HEK293 (cell line): ENCODE measurements around the gene CHD5.

Experiments
- CTCF ChIA-PET: fragments of 350-600 bp; formaldehyde crosslinking; extraction: SDS; loops from one replicate; lab custom pipeline; 2021; ENCODE audit warnings: antibody characterized with exemption; lab: Yijun Ruan, JAX
- POLR2A ChIA-PET: fragments of 300-600 bp; formaldehyde crosslinking; extraction: SDS; loops from one replicate; lab custom pipeline; 2020; ENCODE audit warnings: antibody characterized with exemption, inconsistent platforms; lab: Yijun Ruan, JAX
- H3K27ac ChIP-seq: fragments of 200-500 bp; sonication (Bioruptor generic); 2 replicates; pipeline ENCODE4 v1.5.1; 2014; ENCODE audit warnings: low read depth, low read length, control low read depth, inconsistent platforms; ENCODE audit errors: extremely low read depth
- H3K36me3 ChIP-seq, 2 experiments: fragments of 200-500 bp in 1 of 2; sonication (Bioruptor generic) in 1 of 2; 1 replicate in 1 of 2; 2 replicates in 1 of 2; pipeline ENCODE4 v1.5.1; 2014 to 2017; ENCODE audit warnings: inconsistent platforms in 2 of 2, low read length in 2 of 2; ENCODE audit not compliant: control insufficient read depth in 2 of 2, insufficient read depth in 1 of 2
- H3K4me1 ChIP-seq: fragments of 200-500 bp; sonication (Bioruptor generic); 2 replicates; pipeline ENCODE4 v1.5.1; 2014; ENCODE audit warnings: mild to moderate bottlenecking, low read length, inconsistent platforms; ENCODE audit not compliant: control insufficient read depth, insufficient read depth
- H3K4me3 ChIP-seq: 2 replicates; pipeline ENCODE4 v1.5.1; 2011; ENCODE audit warnings: low read depth, mild to moderate bottlenecking, control low read depth, low read length, moderate library complexity
- H3K9me3 ChIP-seq: fragments of 200-500 bp; sonication (Bioruptor generic); 2 replicates; pipeline ENCODE4 v1.5.1; 2014; ENCODE audit warnings: low read depth, low read length, inconsistent platforms; ENCODE audit not compliant: control insufficient read depth, insufficient read depth
- BCL11A ChIP-seq: fragments of 450-650 bp; formaldehyde crosslinking; IDR thresholded peaks from 2 replicates; pipeline ENCODE4 v1.5.1; 2016; ENCODE audit warnings: low read depth, missing biosample characterization, missing genetic modification characterization
- GLI4 ChIP-seq: fragments of 450-650 bp; formaldehyde crosslinking; IDR thresholded peaks from 2 replicates; pipeline ENCODE4 v1.5.1; 2016; ENCODE audit warnings: missing biosample characterization, missing genetic modification characterization
- MYNN ChIP-seq: fragments of 450-650 bp; formaldehyde crosslinking; IDR thresholded peaks from 2 replicates; pipeline ENCODE4 v1.5.1; 2016; ENCODE audit warnings: missing biosample characterization, missing genetic modification characterization, borderline replicate concordance
- PRDM6 ChIP-seq: fragments of 450-650 bp; formaldehyde crosslinking; IDR thresholded peaks from 2 replicates; pipeline ENCODE4 v1.5.1; 2017; ENCODE audit warnings: missing biosample characterization, missing genetic modification characterization
- SALL2 ChIP-seq: fragments of 450-650 bp; formaldehyde crosslinking; IDR thresholded peaks from 2 replicates; pipeline ENCODE4 v1.5.0; 2017; ENCODE audit warnings: missing biosample characterization, mild to moderate bottlenecking, missing genetic modification characterization, borderline replicate concordance
- YY1 ChIP-seq: fragments of 450-650 bp; formaldehyde crosslinking; IDR thresholded peaks from 2 replicates; pipeline ENCODE4 v1.5.1; 2018; ENCODE audit warnings: missing biosample characterization, missing genetic modification characterization
- ZFHX2 ChIP-seq: fragments of 450-650 bp; formaldehyde crosslinking; conservative IDR thresholded peaks from 2 replicates; pipeline ENCODE4 v1.5.1; 2016; ENCODE audit warnings: missing biosample characterization, missing genetic modification characterization
- ZIC2 ChIP-seq: fragments of 450-650 bp; formaldehyde crosslinking; IDR thresholded peaks from 2 replicates; pipeline ENCODE4 v1.5.1; 2016; ENCODE audit warnings: missing biosample characterization, missing genetic modification characterization
- ZNF239 ChIP-seq: fragments of 450-650 bp; formaldehyde crosslinking; IDR thresholded peaks from 2 replicates; pipeline ENCODE4 v1.5.1; 2016; ENCODE audit warnings: missing biosample characterization, missing genetic modification characterization
- ZNF416 ChIP-seq: fragments of 450-650 bp; formaldehyde crosslinking; IDR thresholded peaks from 2 replicates; pipeline ENCODE4 v1.5.1; 2016; ENCODE audit warnings: missing biosample characterization, missing genetic modification characterization
- ZNF560 ChIP-seq: fragments of 450-650 bp; formaldehyde crosslinking; IDR thresholded peaks from 2 replicates; pipeline ENCODE4 v1.5.1; 2017; ENCODE audit warnings: missing biosample characterization, missing genetic modification characterization, borderline replicate concordance
- ZNF785 ChIP-seq: fragments of 450-650 bp; formaldehyde crosslinking; IDR thresholded peaks from 2 replicates; pipeline ENCODE4 v1.5.1; 2016; ENCODE audit warnings: missing biosample characterization, missing genetic modification characterization
- ZNF791 ChIP-seq: fragments of 450-650 bp; formaldehyde crosslinking; IDR thresholded peaks from 2 replicates; pipeline ENCODE4 v1.5.1; 2016; ENCODE audit warnings: missing biosample characterization, missing genetic modification characterization
- ZNF792 ChIP-seq: fragments of 450-650 bp; formaldehyde crosslinking; IDR thresholded peaks from 2 replicates; pipeline ENCODE4 v1.5.1; 2016; ENCODE audit warnings: missing biosample characterization, missing genetic modification characterization
- TF ChIP-seq, protein P1 (sequence below): fragments of 450-650 bp; formaldehyde crosslinking; IDR thresholded peaks from 2 replicates; pipeline ENCODE4 v1.5.0; 2017; ENCODE audit warnings: missing biosample characterization, missing genetic modification characterization, borderline replicate concordance
- TF ChIP-seq, protein P2 (sequence below): fragments of 450-650 bp; formaldehyde crosslinking; IDR thresholded peaks from 2 replicates; pipeline ENCODE4 v1.5.1; 2016; ENCODE audit warnings: missing biosample characterization, missing genetic modification characterization
- TF ChIP-seq, protein P3 (sequence below): fragments of 450-650 bp; formaldehyde crosslinking; IDR thresholded peaks from 2 replicates; pipeline ENCODE4 v1.5.1; 2016; ENCODE audit warnings: missing biosample characterization, missing genetic modification characterization, borderline replicate concordance

The CHD5 gene

DNA sequence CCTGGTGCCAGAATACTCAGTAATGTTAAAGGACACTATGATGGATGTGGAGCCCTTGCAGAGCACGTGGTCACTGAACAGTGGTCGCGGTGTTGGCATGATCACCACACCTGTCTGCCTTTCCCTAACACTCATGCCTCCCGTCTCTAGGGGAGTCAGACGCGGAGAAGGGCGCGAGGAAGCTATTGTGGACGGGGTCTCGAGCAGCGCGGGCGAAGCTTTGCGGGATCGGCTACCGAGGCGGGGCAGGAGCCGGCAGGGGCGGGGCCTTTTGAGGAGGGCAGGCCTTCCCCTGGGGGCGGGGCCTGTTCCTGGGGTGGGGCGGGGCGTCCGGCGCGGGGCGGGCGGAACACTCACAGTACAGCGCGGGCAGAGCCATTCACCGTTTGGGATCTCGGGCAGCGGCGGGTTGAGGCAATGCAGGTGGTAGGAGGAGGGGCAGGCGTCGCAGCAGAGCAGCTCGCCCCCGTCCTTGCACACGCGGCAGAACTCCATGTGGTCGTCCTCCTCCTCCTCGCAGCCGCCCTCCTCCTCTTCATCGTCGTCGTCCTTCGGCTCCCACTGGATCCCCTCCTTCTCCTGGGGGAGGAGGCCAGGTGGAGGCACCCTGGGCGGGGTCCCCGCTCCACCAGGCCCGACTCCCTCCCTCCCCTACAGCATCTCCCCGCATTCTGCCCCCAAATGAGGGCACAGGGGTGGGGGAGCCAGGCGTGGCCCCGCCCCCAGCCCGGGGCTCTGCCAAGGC, 31.5 kb downstream of the CHD5 start (continued):
- TF ChIP-seq ZNF791 (tag by site-specific recombination) (no peak), ZNF416 (tag by site-specific recombination) (no peak), GLI4 (tag by site-specific recombination) (no peak), MYNN (tag by site-specific recombination) (no peak), ZNF239 (no peak), ZNF785 (tag by site-specific recombination) (no peak), PRDM6 (tag by site-specific recombination) (no peak), SALL2 (tag by site-specific recombination) (no peak), BCL11A (tag by site-specific recombination) (no peak), YY1 (no peak)
- TF ChIP-seq, protein P1, sequence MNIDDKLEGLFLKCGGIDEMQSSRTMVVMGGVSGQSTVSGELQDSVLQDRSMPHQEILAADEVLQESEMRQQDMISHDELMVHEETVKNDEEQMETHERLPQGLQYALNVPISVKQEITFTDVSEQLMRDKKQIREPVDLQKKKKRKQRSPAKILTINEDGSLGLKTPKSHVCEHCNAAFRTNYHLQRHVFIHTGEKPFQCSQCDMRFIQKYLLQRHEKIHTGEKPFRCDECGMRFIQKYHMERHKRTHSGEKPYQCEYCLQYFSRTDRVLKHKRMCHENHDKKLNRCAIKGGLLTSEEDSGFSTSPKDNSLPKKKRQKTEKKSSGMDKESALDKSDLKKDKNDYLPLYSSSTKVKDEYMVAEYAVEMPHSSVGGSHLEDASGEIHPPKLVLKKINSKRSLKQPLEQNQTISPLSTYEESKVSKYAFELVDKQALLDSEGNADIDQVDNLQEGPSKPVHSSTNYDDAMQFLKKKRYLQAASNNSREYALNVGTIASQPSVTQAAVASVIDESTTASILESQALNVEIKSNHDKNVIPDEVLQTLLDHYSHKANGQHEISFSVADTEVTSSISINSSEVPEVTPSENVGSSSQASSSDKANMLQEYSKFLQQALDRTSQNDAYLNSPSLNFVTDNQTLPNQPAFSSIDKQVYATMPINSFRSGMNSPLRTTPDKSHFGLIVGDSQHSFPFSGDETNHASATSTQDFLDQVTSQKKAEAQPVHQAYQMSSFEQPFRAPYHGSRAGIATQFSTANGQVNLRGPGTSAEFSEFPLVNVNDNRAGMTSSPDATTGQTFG (tag by site-specific recombination): no peak

DNA sequence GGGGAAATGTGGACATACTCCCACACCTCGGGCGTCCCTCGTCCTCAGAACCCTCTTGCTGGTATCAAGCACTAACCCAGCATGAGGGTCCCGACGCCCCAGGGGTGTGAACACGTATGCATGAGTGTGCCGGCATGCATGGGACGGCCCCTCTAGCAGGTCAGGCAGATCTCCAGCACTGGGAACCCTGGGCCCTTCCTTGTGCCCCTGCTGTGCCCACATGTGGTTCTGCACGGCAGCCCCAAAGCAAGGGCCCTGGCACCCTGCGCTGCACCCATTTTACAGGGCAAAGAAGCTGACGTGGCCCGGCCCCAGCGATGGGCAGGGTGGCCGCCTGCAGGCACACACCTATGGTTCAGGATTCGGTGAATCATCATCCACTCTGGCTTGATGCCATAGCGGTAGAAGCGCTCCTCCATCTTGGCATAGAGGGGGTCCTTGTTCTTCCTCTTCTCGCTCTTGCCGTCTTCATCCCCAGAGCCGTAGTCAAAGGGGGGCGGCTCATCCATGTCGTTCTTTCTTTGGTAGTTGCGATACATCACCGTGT, 34.2 kb downstream of the CHD5 start:
- no peaks in the 10 kb centered on the region for H3K36me3 ChIP-seq
- TF ChIP-seq, protein P2, sequence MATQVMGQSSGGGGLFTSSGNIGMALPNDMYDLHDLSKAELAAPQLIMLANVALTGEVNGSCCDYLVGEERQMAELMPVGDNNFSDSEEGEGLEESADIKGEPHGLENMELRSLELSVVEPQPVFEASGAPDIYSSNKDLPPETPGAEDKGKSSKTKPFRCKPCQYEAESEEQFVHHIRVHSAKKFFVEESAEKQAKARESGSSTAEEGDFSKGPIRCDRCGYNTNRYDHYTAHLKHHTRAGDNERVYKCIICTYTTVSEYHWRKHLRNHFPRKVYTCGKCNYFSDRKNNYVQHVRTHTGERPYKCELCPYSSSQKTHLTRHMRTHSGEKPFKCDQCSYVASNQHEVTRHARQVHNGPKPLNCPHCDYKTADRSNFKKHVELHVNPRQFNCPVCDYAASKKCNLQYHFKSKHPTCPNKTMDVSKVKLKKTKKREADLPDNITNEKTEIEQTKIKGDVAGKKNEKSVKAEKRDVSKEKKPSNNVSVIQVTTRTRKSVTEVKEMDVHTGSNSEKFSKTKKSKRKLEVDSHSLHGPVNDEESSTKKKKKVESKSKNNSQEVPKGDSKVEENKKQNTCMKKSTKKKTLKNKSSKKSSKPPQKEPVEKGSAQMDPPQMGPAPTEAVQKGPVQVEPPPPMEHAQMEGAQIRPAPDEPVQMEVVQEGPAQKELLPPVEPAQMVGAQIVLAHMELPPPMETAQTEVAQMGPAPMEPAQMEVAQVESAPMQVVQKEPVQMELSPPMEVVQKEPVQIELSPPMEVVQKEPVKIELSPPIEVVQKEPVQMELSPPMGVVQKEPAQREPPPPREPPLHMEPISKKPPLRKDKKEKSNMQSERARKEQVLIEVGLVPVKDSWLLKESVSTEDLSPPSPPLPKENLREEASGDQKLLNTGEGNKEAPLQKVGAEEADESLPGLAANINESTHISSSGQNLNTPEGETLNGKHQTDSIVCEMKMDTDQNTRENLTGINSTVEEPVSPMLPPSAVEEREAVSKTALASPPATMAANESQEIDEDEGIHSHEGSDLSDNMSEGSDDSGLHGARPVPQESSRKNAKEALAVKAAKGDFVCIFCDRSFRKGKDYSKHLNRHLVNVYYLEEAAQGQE (tag by site-specific recombination): no peak
- no peak overlapping the region for H3K4me3 ChIP-seq
- CTCF ChIA-PET: no interaction called here
- H3K27ac ChIP-seq: no peak overlapping the region
- no peaks in the 10 kb centered on the region; the same call in 1 of the 2 replicates for H3K4me1 ChIP-seq
- POLR2A ChIA-PET: no interaction called here
- H3K9me3 ChIP-seq: no peaks in the 10 kb centered on the region

DNA sequence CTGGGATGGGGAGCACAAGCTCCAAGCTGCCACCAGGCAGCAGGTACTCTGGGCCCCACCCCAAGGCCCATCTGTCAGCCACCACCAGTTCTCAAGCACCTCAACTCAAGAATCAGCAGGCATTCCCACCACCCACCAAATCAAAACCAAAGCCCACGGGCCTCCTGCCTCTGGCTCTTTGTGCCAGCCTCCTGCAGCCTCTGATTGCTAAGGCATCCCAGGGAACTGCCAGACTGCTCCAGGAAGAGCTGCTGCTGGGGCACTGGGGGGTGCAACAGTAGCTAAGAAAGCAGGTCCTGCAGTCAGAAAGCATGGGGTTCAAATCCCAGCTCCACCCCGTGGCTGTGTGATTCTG, 34.7 kb downstream of the CHD5 start:
- H3K27ac ChIP-seq: no peak overlapping the region
- H3K4me1 ChIP-seq: no peaks in the 10 kb centered on the region; the same call in 1 of the 2 replicates
- no peaks in the 10 kb centered on the region for H3K36me3 ChIP-seq
- CTCF ChIA-PET: no interaction called here
- TF ChIP-seq ZNF792 (tag by site-specific recombination): no peak
- no peak for TF ChIP-seq ZNF560 (tag by site-specific recombination)
- peak; percentile 26; the same call in 1 of the 2 replicates for TF ChIP-seq ZFHX2 (tag by site-specific recombination)
- TF ChIP-seq ZIC2 (tag by site-specific recombination): peak; percentile 86
- TF ChIP-seq, protein P3, sequence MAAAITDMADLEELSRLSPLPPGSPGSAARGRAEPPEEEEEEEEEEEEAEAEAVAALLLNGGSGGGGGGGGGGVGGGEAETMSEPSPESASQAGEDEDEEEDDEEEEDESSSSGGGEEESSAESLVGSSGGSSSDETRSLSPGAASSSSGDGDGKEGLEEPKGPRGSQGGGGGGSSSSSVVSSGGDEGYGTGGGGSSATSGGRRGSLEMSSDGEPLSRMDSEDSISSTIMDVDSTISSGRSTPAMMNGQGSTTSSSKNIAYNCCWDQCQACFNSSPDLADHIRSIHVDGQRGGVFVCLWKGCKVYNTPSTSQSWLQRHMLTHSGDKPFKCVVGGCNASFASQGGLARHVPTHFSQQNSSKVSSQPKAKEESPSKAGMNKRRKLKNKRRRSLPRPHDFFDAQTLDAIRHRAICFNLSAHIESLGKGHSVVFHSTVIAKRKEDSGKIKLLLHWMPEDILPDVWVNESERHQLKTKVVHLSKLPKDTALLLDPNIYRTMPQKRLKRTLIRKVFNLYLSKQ: no peak
- TF ChIP-seq, all 188 proteins: peak for 2
- H3K9me3 ChIP-seq: no peaks in the 10 kb centered on the region
- POLR2A ChIA-PET: no interaction called here
- no peak overlapping the region for H3K4me3 ChIP-seq
